ENCODE data around the gene SPG11. TPM values are rescaled to one million over a fixed set of nuclear protein-coding genes. Genes with fewer than 3 reads are reported as not detected.

Gene SPG11
- total and polyA plus RNA-seq, 4 donors, result 17.3 to 65.3 (median 31.3) TPM

DNA sequence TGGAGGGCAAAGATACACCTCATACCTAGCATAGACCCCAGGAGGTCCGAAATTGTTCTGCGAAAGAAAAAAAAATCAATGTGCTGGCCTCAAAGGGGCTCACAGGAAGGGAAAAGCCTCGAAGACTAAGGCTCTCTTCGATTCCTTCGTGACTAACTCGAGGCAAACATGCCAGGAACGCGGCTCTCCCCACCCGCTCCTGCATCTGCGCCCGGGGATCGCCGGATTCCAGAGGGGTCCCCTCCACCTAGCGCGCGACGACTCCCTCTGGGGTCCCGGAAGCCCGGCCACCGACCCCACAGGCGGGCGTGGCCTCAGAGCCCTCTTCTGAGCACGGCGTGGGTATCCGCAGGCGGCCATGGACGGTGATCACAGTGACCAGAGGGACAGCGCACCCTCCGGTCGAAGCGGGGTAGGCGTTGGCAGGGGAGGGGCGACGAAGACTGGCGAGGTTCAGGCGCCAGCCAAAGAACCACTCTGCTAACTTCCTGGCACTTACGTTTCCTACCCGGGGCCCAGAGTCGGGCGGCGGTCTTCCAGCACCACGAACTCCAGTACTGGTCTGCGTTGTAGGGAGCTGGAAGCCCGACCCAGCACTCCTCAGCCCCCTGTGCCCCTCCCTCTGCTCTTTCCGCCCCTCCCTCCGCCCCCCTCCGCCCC lies 127.0 kb downstream of the SPG11 start:
- TF ChIP-seq HNF4A (conservative IDR thresholded peaks at IDR 0.05) (no peak), YY1 (IDR thresholded peaks at IDR 0.05) (peak; percentile 95), TAF1 (conservative IDR thresholded peaks at IDR 0.05) (peak; percentile 78), RAD21 (IDR thresholded peaks at IDR 0.05) (no peak), JUND (IDR thresholded peaks at IDR 0.05) (peak in 1 of 2 donors; percentile 2), RXRA (IDR thresholded peaks at IDR 0.05) (peak; percentile 60 to 74), SP1 (IDR thresholded peaks at IDR 0.05) (peak; percentile 9), EGR1 (IDR thresholded peaks at IDR 0.05; ENCODE audit: low read depth in 2 of 2) (no peak), NR2F2 (IDR thresholded peaks at IDR 0.05) (no peak), FOXA1 (IDR thresholded peaks at IDR 0.05) (no peak), HNF4G (IDR thresholded peaks at IDR 0.05) (no peak), FOXA2 (IDR thresholded peaks at IDR 0.05) (no peak), GABPA (IDR thresholded peaks at IDR 0.05 in 1 of 2, conservative IDR thresholded peaks at IDR 0.05 in 1 of 2) (no peak)
- TF ChIP-seq, protein P1, sequence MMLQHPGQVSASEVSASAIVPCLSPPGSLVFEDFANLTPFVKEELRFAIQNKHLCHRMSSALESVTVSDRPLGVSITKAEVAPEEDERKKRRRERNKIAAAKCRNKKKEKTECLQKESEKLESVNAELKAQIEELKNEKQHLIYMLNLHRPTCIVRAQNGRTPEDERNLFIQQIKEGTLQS (IDR thresholded peaks at IDR 0.05), result no peak
- TF ChIP-seq, protein P2, sequence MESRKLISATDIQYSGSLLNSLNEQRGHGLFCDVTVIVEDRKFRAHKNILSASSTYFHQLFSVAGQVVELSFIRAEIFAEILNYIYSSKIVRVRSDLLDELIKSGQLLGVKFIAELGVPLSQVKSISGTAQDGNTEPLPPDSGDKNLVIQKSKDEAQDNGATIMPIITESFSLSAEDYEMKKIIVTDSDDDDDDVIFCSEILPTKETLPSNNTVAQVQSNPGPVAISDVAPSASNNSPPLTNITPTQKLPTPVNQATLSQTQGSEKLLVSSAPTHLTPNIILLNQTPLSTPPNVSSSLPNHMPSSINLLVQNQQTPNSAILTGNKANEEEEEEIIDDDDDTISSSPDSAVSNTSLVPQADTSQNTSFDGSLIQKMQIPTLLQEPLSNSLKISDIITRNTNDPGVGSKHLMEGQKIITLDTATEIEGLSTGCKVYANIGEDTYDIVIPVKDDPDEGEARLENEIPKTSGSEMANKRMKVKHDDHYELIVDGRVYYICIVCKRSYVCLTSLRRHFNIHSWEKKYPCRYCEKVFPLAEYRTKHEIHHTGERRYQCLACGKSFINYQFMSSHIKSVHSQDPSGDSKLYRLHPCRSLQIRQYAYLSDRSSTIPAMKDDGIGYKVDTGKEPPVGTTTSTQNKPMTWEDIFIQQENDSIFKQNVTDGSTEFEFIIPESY (IDR thresholded peaks at IDR 0.05), result no peak
- TF ChIP-seq, protein P3, sequence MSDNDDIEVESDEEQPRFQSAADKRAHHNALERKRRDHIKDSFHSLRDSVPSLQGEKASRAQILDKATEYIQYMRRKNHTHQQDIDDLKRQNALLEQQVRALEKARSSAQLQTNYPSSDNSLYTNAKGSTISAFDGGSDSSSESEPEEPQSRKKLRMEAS (IDR thresholded peaks at IDR 0.05), result no peak
- TF ChIP-seq, protein P4, sequence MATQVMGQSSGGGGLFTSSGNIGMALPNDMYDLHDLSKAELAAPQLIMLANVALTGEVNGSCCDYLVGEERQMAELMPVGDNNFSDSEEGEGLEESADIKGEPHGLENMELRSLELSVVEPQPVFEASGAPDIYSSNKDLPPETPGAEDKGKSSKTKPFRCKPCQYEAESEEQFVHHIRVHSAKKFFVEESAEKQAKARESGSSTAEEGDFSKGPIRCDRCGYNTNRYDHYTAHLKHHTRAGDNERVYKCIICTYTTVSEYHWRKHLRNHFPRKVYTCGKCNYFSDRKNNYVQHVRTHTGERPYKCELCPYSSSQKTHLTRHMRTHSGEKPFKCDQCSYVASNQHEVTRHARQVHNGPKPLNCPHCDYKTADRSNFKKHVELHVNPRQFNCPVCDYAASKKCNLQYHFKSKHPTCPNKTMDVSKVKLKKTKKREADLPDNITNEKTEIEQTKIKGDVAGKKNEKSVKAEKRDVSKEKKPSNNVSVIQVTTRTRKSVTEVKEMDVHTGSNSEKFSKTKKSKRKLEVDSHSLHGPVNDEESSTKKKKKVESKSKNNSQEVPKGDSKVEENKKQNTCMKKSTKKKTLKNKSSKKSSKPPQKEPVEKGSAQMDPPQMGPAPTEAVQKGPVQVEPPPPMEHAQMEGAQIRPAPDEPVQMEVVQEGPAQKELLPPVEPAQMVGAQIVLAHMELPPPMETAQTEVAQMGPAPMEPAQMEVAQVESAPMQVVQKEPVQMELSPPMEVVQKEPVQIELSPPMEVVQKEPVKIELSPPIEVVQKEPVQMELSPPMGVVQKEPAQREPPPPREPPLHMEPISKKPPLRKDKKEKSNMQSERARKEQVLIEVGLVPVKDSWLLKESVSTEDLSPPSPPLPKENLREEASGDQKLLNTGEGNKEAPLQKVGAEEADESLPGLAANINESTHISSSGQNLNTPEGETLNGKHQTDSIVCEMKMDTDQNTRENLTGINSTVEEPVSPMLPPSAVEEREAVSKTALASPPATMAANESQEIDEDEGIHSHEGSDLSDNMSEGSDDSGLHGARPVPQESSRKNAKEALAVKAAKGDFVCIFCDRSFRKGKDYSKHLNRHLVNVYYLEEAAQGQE (IDR thresholded peaks at IDR 0.05), result no peak
- TF ChIP-seq, protein P5, sequence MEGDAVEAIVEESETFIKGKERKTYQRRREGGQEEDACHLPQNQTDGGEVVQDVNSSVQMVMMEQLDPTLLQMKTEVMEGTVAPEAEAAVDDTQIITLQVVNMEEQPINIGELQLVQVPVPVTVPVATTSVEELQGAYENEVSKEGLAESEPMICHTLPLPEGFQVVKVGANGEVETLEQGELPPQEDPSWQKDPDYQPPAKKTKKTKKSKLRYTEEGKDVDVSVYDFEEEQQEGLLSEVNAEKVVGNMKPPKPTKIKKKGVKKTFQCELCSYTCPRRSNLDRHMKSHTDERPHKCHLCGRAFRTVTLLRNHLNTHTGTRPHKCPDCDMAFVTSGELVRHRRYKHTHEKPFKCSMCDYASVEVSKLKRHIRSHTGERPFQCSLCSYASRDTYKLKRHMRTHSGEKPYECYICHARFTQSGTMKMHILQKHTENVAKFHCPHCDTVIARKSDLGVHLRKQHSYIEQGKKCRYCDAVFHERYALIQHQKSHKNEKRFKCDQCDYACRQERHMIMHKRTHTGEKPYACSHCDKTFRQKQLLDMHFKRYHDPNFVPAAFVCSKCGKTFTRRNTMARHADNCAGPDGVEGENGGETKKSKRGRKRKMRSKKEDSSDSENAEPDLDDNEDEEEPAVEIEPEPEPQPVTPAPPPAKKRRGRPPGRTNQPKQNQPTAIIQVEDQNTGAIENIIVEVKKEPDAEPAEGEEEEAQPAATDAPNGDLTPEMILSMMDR (IDR thresholded peaks at IDR 0.05; ENCODE audit: low read depth, low read length, missing input control), result peak; percentile 23
- Histone ChIP-seq H3K36me3 (ENCODE audit: control insufficient read depth in 4 of 4, insufficient read depth in 3 of 4, low read depth in 1 of 4, low read length in 3 of 4) (peaks cover 0 to 5% (median 1%) of the 10 kb centered on the region in 4 donors), H3K27ac (ENCODE audit: low read depth in 1 of 2, low read length in 2 of 2) (peak overlapping the region; percentile 97 to 98), H3K4me3 (ENCODE audit: low read depth in 1 of 3, low read length in 3 of 3) (peak overlapping the region; percentile 72 to 96 (median 89)), H3K27me3 (ENCODE audit: control insufficient read depth in 4 of 4, insufficient read depth in 4 of 4, low read length in 3 of 4) (no peaks in the 10 kb centered on the region), H3K4me1 (ENCODE audit: control insufficient read depth in 4 of 4, insufficient read depth in 4 of 4, low read length in 3 of 4) (peaks cover 11 to 24% (median 16%) of the 10 kb centered on the region in 4 donors), H3K9ac (ENCODE audit: low read depth in 1 of 2, low read length in 2 of 2) (peak overlapping the region; percentile 63 to 89), H3K9me3 (ENCODE audit: control insufficient read depth in 4 of 4, low read length in 3 of 4) (no peaks in the 10 kb centered on the region)
- no peak for DNase-seq (ENCODE audit: low spot score)
- under 1% methylated on average over 47 of the region's 47 CpGs for WGBS
